G401.6 (cell line): Measurements from ENCODE around the gene SERINC5.
"Not testable (repeated sequence)": the region's sequence is repeated elsewhere in the genome, so short reads cannot be mapped to it uniquely, and the experiment has no call there.

Source experiments
- FAIRE-seq: peaks from 2 replicates; lab custom pipeline; 2012; peaks lifted over from hg19 to GRCh38; lab: Jason Lieb, UNC

Gene SERINC5

GRCh38 chr5:80168388-80169028 is 87.3 kb downstream of the SERINC5 start:
- FAIRE-seq: no peak

DNA sequence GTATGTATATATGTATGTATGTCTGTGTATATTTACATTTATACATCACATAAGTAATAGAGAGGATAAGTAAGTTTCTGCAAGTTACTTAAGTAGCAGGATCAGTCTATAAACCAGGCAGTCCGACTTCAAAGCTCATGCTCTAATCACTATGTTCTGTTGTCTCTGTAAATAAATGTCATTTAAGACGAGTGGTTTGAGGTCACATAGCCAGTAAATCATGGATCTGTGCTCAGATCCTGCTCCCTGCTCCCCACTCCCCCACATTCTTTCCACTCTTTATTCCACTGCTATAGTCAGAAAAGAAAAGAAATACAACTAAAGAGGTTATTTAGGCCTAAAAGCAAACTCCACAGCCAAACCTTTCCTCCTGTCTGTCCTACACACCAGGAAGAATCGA is 90.4 kb downstream of the SERINC5 start:
- FAIRE-seq: no peak

DNA sequence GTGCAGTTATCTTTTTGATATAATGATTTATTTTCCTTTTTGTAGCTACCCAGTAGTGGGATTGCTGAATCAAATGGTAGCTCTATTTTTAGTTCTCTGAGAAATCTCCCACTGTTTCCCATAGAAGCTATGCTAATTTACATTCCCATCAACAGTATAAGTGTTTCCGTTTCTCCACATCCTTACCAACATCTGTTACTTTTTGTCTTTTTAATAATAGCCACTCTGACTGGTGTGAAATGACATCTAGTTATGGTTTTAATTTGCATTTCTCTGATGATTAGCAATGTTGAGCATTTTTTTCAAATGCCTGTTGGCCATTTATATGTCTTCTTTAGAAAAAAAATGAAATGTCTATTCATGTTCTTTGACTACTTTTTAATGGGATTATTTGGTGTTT is 94.7 kb downstream of the SERINC5 start:
- no peak for FAIRE-seq

- no peak for FAIRE-seq
Measured at GRCh38 chr5:80160242-80160641, 95.6 kb downstream of the SERINC5 start.

DNA sequence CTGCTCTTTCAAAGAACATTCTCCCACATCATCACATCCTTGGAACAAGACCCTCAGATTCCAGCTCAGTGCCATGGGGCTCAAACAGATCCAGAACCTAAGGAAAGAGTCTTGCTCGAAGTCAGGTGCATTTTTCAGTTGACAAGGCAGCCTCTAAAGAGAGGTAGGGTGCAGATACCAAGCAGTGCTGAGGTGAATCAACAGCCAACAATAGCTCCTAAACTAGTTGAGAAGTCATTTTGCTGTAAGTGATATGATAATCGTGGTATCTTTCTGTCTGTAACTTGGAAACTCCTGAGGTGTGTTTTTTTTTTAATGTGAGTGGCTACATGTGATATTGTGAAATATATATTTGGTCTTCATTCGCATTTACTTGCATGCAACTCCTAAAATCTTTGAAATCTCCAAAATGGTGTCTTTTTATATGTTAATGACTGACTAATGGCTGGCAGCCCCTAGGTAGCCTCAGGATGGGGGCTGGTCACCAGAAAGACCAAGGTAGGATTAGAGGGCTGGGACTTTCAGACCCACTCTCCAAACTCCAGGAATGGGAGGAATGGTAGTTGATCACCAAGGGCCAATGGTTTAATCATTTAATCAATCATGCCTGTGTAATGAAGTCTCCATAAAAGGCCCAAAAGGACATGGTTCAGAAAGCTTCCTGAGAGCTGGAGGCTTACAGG is 96.6 kb downstream of the SERINC5 start:
- no peak for FAIRE-seq

DNA sequence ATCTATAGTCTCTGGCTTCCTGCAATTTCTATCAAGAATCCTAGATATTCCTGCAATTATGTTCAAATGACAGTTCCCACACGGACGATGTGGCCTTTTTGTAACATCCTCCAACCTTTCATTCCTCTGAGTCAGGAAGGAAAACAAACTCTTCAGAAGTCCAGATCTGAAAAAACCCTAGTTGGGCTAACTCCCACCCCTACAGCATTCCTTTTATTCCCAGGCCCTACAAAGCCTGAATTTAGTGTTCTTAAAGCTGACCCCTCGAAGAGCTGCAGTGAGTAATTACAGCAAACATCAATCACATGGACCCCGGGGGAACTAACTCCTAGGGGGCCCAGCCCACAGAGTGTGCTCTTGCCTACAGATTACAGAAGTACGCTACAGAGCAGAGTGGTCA is 99.7 kb downstream of the SERINC5 start:
- FAIRE-seq: no peak

- FAIRE-seq: no peak
Measured at GRCh38 chr5:80154749-80155148, 101.1 kb downstream of the SERINC5 start.

DNA sequence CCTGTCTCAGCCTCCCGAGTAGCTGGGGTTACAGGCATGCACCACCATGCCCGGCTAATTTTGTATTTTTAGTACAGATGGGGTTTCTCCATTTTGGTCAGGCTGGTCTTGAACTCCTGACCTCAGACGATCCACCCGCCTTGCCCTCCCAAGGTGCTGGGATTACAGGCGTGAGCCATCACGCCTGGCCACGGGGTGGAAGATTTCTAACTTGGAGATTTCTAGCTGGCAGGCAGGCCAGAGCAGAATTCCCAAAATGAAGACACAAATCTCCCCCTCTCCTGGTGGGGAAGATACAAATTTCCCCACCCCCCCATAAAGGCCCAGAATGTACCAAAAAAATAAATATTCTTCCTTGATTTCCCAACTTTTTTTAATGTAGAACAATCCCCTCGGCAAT is 101.6 kb downstream of the SERINC5 start:
- FAIRE-seq: not testable (repeated sequence)

- no peak for FAIRE-seq
Measured at GRCh38 chr5:80153586-80154126, 102.2 kb downstream of the SERINC5 start.

- no peak for FAIRE-seq
Measured at GRCh38 chr5:80152778-80153177, 103.1 kb downstream of the SERINC5 start.

GRCh38 chr5:80151890-80152289 is 104.0 kb downstream of the SERINC5 start:
- FAIRE-seq: no peak

DNA sequence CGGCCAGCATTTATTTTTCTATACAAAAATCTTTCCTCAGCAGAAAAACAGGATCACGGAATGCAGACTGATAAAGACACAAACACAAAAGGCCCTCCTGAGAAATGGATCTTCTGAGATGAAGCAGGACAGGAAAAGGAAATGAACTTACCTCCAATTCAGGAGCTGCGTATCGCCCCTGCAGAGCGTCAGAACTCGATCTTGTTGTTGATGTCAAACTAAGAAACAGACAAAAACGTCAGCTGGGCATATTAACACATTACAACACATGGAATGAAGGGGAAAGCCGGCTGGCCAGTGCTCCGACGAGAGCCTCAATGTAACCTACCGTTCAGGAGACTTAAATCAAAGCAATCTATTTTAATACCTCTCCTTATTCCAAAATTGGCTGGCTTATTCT is 105.1 kb downstream of the SERINC5 start:
- no peak for FAIRE-seq

GRCh38 chr5:80149161-80149609 is 106.7 kb downstream of the SERINC5 start:
- FAIRE-seq: no peak

- no peak for FAIRE-seq
Measured at GRCh38 chr5:80147119-80147815, 108.6 kb downstream of the SERINC5 start.

GRCh38 chr5:80146046-80146445 is 109.8 kb downstream of the SERINC5 start:
- FAIRE-seq: no peak

DNA sequence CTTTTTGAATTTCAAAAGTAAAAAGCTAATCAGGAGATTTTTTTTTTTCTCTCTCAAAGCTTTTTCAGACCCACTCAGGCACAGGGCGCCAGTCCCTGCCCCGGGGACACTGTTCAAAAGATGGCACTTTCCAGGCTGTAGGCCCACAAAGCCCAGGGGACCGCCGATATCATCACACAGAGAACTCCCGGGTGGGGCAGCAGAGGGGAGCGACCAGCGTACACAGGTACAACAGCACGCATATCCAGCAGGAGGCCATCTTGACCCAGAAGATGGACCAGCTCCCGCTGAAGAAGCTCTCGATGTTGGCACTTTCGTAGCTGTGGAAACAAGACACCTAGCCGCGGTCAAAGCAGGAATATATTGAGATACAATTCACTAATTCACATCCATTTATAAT is 112.4 kb downstream of the SERINC5 start:
- no peak for FAIRE-seq

- no peak for FAIRE-seq
Measured at GRCh38 chr5:80142996-80143395, 112.9 kb downstream of the SERINC5 start.

DNA sequence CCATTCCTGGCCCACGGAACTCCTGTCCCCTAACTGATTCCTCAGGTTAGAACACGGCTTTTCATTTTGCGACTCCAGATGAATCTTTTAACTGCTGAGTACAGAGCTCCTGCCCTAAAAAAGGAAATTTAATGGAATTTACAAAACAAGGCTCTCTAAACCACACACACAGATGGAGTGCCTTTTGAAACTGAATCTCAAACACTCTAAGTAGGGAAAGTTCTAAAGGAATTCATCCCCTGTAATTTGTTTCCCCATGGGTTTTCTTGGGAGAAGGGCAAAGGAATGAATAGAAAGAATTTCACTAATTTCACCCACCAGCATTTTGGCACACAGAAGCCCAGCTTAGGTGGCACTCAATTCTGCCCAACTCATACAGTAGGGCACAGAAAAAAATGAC is 114.2 kb downstream of the SERINC5 start:
- FAIRE-seq: no peak

DNA sequence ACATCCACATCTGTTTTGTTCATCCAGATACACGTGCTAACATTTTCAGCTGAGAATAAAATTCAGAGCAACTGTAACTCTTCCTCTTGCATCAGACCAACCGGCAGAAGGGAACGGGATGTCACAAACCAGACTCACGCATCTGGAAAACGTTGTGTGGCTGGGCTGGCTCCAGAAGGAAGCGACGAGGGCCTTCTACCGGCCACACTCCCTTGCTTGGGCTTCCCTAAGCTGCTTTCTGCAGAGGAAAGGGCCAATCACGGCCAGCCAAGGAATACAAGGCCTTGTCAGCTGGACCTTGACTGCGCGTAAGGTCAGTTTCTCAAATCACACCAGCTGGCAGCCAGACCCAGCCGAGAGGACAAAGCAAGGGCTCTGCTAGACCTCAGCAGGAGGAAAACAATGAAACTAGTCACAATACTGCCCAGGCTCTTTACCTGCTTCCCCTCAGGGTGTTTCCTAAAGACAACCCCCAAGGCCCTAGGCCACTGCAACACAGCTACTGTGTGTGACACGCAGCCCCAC is 114.6 kb downstream of the SERINC5 start:
- no peak for FAIRE-seq

DNA sequence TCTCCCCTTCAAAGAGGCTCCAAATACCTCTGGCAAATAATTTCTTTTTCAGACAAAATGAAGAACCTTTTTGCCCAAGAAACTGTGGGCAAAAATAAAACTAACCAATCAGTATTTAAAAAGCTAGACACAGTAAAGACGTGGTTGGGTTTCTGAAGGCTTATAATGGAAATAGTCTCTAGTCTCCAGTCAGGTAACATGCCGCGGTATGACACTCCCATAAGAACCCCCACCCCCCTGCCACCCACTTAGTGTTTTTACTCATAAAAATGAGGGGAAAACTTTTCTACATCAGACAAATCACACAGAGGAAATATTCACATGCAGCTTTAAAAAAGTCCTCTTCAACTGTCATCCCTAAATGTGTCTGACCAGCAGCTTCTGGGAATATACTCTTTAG is 115.4 kb downstream of the SERINC5 start:
- no peak for FAIRE-seq

GRCh38 chr5:80139466-80139972 is 116.3 kb downstream of the SERINC5 start:
- FAIRE-seq: no peak

DNA sequence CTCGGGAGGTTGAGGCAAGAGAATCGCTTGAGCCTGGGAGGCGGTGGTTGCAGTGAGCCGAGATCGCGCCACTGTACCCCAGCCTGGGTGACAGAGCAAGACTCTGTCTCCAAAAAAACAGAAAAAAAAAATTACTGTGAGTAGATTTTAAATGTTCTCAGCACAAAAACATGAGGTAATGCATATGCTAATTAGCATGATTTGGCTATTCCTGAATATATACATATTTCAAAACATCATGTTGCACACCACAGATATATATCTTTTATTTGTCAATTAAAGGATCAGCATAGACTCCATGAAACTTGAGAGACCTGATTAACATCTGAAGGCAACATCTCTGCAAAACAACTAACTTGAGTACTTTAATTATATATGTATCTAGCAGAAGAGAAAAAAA is 117.4 kb downstream of the SERINC5 start:
- no peak for FAIRE-seq

- FAIRE-seq: not testable (repeated sequence)
Measured at GRCh38 chr5:80136798-80137197, 119.0 kb downstream of the SERINC5 start.
